GM20000 (cell line): ENCODE data around the gene ING4.

Experiments
- DNase-seq: peaks from one replicate; pipeline ENCODE4 v3.0.0; 2012; ENCODE audit warnings: low spot score
- TF ChIP-seq, protein P1 (sequence below): IDR thresholded peaks from 2 replicates; pipeline ENCODE4 v1.5.1; 2012; ENCODE audit warnings: mild to moderate bottlenecking, control low read depth; ENCODE audit errors: extremely low read depth, missing control alignments

Gene ING4

DNA sequence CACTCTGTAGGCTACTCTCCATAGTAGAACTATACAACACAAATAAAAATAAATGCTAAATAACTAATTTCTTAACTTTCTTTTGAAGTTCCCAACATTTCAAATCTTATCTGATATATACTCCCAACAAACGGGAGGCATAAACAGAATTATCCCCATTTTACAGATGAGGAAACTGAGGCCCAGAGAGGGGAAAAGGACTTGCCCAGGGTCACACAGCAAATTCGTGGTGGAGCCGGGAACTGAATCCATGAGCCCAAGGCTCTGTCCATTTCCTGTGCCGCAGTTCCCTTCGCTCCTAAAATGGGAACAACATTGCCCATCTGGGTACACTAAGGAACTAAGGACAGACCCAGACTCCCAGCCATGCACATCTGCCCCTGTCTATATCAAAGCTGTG, 14.0 kb upstream of the ING4 start:
- TF ChIP-seq, protein P1, sequence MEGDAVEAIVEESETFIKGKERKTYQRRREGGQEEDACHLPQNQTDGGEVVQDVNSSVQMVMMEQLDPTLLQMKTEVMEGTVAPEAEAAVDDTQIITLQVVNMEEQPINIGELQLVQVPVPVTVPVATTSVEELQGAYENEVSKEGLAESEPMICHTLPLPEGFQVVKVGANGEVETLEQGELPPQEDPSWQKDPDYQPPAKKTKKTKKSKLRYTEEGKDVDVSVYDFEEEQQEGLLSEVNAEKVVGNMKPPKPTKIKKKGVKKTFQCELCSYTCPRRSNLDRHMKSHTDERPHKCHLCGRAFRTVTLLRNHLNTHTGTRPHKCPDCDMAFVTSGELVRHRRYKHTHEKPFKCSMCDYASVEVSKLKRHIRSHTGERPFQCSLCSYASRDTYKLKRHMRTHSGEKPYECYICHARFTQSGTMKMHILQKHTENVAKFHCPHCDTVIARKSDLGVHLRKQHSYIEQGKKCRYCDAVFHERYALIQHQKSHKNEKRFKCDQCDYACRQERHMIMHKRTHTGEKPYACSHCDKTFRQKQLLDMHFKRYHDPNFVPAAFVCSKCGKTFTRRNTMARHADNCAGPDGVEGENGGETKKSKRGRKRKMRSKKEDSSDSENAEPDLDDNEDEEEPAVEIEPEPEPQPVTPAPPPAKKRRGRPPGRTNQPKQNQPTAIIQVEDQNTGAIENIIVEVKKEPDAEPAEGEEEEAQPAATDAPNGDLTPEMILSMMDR = no peak
- no peak for DNase-seq

DNA sequence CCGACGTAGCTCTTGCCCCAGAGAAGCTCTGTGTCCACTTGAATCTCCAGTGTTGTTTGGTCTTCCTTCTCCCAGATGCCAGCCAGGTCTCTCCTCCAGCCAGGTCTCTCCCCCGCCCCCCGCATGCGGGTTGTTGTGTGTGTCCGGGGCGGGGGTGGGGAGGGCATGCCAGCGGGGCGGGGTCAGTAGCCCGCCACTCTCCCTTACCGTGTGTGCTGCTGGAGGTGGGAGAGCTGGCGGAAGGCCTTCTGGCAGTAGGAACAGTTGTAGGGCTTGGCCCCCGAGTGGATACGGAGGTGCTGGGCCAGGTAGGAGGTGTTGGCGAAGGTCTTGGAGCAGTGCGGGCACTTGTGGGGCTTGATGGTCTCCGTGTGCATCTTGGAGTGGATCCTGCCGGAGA, 9.2 kb upstream of the ING4 start:
- no peak for DNase-seq
- TF ChIP-seq, protein P1 = no peak

DNA sequence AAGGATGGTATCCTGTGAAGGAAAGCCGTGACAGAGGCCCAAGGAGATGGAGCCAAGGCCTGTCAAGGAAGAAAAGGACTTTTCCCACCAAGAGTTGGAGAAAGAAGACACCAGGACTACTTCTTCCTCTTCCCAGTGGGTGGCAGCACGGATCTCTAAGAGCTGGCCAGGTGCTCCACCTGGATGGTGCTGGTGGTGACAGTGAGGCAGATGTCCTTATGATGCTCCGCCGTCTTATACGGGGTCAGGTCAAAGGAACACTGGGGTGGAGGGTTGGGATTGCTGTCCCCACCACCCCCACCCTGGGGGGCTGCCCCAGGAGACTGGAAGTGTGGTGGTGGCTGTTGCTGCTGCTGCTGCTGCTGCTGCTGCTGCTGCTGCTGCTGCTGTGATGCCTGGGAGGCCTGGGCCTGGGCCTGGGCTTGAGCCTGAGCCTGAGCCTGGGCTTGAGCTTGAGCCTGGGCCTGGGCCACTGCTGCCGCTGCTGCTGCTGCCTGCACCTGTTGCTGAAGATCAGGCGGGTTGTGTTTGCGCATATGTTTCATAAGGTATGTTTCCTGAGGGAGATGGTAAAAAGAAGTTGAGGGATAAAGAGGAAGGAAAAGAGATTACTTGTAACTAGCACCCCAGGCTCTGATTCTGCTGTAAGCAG, 4.8 kb upstream of the ING4 start:
- DNase-seq = no peak
- TF ChIP-seq, protein P1 = peak; percentile 12

DNA sequence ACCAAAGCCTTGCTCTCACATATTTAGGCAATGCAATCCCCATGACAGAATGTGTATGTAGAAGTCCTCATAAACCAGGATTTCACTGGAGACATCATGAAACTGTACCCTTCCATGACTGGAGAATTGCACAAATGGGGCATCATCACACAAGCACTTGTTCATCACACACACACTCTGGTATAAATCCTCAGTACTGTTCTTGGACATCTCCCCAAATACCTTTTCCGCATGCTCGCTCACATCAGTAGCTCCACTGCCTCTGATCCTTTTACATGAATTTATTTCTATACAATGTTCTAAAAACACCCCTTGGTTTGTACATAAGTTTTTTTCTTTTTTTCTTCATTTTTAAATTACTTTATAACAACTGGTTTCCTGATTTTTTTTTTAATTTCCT, 3.3 kb upstream of the ING4 start:
- TF ChIP-seq, protein P1 = no peak
- DNase-seq = no peak

DNA sequence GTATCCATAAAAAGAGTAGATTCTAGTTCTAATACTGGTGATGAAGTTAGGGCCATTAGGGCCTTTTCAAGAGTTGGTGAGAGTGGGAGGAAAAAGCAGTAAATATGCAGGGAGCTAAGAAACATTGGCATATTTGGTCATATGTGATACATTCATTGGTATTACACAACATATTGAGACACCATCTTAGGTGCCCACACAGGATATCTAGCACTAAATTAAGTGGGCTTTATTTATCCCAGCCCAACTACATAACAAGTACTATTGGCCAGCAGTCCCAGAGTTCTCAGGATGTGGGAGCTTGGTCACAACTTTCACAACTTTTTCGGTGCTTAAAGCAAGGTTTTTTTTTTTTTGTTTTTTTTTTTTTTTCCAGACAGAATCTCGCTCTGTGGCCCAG, 2.0 kb upstream of the ING4 start:
- TF ChIP-seq, protein P1 = no peak
- no peak for DNase-seq

DNA sequence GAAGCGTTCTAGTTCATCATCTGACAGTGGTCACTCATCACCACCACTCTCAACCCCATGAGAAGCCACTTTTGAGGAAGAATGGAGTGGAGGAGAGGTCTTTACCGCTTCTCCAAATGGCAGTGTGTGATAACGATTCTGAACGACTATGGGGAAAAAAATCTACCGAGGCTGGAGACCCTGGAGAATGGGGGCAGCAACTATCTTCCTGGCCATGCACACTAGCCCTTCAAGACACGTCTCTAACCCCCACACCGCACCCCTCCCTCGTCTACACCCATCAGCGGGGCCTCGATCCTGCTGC, 365 bp downstream of the ING4 start:
- peak; percentile 63 for DNase-seq
- TF ChIP-seq, protein P1 = no peak

DNA sequence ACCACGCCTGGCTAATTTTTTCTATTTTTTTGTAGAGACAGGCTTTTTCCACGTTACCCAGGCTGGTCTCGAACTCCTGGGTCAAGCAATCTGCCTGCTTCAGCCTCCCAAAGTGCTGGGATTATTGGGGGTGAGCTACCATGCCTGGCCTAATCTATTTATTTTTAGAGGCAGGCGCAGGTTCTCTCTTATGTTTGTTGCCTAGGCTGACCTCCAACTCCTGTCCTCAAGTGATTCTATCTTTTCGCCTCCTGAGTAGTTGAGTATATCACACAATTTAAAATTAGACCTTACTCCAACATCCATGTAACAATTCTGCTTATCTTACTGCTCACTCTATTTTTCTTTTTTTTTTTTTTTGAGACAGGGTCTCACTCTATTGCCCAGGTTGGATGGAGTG, 8.9 kb downstream of the ING4 start:
- no peak for DNase-seq
- TF ChIP-seq, protein P1 = no peak
